Measurements from ENCODE around the gene GP1BB.
A peak's percentile ranks its signal among the peaks of the same experiment; 100 is the strongest.

Gene GP1BB

DNA sequence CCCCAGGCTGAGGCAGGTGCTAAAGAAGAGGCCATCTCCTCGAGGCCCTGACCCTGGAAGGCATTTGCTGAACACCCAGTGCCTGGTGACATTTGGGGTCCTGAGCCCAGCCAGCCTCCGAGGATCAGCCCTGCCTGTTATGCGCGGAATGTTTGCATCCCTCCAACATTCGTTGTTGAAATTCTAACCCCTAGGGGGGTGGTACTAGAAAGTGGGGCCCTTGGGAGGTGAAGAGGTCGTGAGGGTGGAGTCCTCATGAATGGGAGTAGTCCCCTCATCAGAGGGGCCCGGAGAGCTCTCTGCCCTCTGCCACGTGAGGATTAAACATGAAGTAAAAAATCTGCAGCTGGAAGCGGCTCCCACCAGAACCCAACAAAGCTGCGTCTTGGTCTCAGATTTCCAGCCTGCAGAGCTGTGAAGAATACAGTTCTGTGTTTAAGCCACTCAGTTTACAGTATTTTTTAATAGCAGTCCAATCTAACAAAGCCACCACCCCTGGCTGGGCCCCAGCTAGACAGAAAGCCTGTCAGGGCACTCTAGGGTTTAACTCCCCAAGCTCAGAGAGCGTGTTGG lies 44.3 kb upstream of the GP1BB start:
- Mint-ChIP-seq H3K36me3 (ENCODE audit: low read depth) (no peaks in the 10 kb centered on the region), H3K9me3 (peaks cover 27% of the 10 kb centered on the region), H3K27ac (peak overlapping the region; percentile 69 to 78 (median 71)), H3K4me3 (no peak overlapping the region), H3K27me3 (ENCODE audit: low read depth) (peaks cover 24% of the 10 kb centered on the region), H3K4me1 (peaks cover 39% of the 10 kb centered on the region)
- no peak for TF ChIP-seq CTCF (IDR thresholded peaks at IDR 0.05; ENCODE audit: unreplicated experiment in 3 of 3)

- Mint-ChIP-seq H3K9me3 (peaks cover 25% of the 10 kb centered on the region), H3K4me1 (peaks cover 34% of the 10 kb centered on the region), H3K36me3 (ENCODE audit: low read depth) (no peaks in the 10 kb centered on the region), H3K27me3 (ENCODE audit: low read depth) (peaks cover 27% of the 10 kb centered on the region), H3K4me3 (no peak overlapping the region), H3K27ac (peak overlapping the region in 1 of 3 experiments; percentile 71)
- TF ChIP-seq CTCF (IDR thresholded peaks at IDR 0.05; ENCODE audit: unreplicated experiment in 3 of 3) = peak; percentile 60 to 64 (median 62)
These were observed 43.7 kb upstream of the GP1BB start for GRCh38 chr22:19679522-19680101.

- TF ChIP-seq CTCF (IDR thresholded peaks at IDR 0.05; ENCODE audit: unreplicated experiment in 3 of 3) = no peak
- Mint-ChIP-seq H3K9me3 (peaks cover 27% of the 10 kb centered on the region), H3K36me3 (ENCODE audit: low read depth) (no peaks in the 10 kb centered on the region), H3K27ac (no peak overlapping the region), H3K4me3 (no peak overlapping the region), H3K4me1 (peaks cover 26% of the 10 kb centered on the region), H3K27me3 (ENCODE audit: low read depth) (peaks cover 27% of the 10 kb centered on the region)
These were observed 43.0 kb upstream of the GP1BB start for GRCh38 chr22:19680287-19680881.

DNA sequence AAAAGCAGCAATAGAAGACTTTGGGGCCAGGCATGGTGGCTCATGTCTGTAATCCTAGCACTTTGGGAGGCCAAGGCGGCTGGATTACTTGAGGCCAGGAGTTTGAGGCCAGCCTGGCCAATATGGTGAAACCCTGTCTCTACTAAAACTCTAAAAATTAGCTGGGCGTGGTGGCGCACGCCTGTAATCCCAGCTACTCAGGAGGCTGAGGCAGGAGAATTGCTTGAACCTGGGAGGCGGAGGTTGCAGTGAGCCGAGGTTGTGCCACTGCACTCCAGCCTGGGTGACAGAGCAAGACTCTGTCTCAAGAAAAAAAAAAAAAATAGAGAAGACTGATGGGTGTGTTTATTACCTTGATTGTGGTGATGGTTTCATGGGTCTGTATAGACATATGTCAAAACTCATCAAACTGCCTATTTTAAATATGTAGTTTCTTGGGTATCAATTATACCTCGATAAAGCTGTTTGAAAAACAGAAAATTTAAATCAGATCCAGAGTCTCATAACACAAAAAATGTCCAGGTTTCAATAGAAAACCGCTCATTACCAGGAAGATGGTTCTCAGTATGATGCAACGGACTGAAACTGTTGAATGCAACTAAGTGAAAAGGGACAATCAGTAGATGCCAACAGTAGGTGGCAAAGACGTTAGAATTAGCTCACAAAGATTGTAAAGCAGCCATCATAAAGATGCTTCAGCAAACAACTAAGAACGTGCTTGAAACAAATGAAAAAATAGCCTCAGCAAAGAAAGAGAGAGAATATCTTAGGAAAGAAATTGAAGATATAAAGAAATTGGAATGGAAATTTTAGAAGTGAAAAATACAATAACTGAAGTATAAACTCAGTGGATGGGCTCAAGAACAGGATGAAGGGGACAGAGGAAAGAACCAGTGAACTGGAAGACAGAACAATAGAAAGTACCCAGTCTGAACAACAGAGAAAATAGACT lies 42.2 kb upstream of the GP1BB start:
- H3K36me3 Mint-ChIP-seq (ENCODE audit: low read depth) = no peaks in the 10 kb centered on the region
- H3K9me3 Mint-ChIP-seq = peaks cover 29% of the 10 kb centered on the region
- H3K4me3 Mint-ChIP-seq = no peak overlapping the region
- peaks cover 21% of the 10 kb centered on the region for H3K4me1 Mint-ChIP-seq
- H3K27ac Mint-ChIP-seq = no peak overlapping the region
- no peak for TF ChIP-seq CTCF (IDR thresholded peaks at IDR 0.05; ENCODE audit: unreplicated experiment in 3 of 3)
- peaks cover 27% of the 10 kb centered on the region for H3K27me3 Mint-ChIP-seq (ENCODE audit: low read depth)

DNA sequence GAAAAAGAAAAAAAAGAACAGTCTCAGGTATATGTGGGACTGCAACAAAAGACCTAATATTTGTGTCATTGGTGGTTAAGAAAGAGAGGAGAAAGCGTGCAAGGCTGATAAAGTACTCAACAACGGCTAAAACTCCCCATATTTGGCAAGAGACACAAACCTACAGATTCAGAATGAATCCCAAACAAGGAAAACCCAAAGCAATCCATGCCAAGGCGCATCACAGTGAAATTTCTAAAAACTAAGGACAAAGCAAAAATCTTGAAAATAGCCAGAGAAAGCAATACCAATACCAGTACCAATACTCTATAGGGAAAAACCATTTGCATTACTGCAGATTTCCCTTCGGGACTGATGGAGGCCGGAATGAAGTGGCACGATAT lies 41.5 kb upstream of the GP1BB start:
- H3K27ac Mint-ChIP-seq = no peak overlapping the region
- H3K4me1 Mint-ChIP-seq = peaks cover 21% of the 10 kb centered on the region
- peaks cover 27% of the 10 kb centered on the region for H3K27me3 Mint-ChIP-seq (ENCODE audit: low read depth)
- TF ChIP-seq CTCF (IDR thresholded peaks at IDR 0.05; ENCODE audit: unreplicated experiment in 3 of 3) = no peak
- peaks cover 31% of the 10 kb centered on the region for H3K9me3 Mint-ChIP-seq
- H3K4me3 Mint-ChIP-seq = no peak overlapping the region
- H3K36me3 Mint-ChIP-seq (ENCODE audit: low read depth) = no peaks in the 10 kb centered on the region

Measured in nephron (organoid).